Endothelial cell of umbilical vein (primary cell): Measurements from ENCODE around the gene CUX1. TPM values are rescaled to one million over a fixed set of nuclear protein-coding genes. Genes with fewer than 3 reads are reported as not detected.

Source experiments
- BruUV-seq: library from RNA; stranded (reverse); fragments of 400-500 nt; replicated peaks from 2 replicates; lab custom pipeline; 2021; lab: Mats Ljungman, UMichigan
- CTCF ChIA-PET: fragments of 300-600, 350-600 bp; sonication (Branson Sonifier 250); formaldehyde crosslinking; loops from one replicate; lab custom pipeline; 2021; ENCODE audit warnings: antibody characterized with exemption, inconsistent platforms; lab: Charles Lee
- POLR2A ChIA-PET: fragments of 300-600, 350-600 bp; sonication (Branson Sonifier 250); formaldehyde crosslinking; loops from one replicate; lab custom pipeline; 2021; ENCODE audit warnings: antibody characterized with exemption, inconsistent platforms; lab: Charles Lee
- DNase-seq: peaks from one replicate; pipeline ENCODE4 v3.0.0-alpha.2; 2011; ENCODE audit warnings: low read depth, low spot score
- FAIRE-seq: peaks from 2 replicates; lab custom pipeline; 2011; peaks lifted over from hg19 to GRCh38; lab: Jason Lieb, UNC
- H2AFZ ChIP-seq: 2 replicates; pipeline ENCODE4 v1.6.0; 2012; ENCODE audit warnings: low read depth, low read length, control low read depth, inconsistent platforms
- H3K27ac ChIP-seq: 2 replicates; pipeline ENCODE4 v1.5.1; 2011; ENCODE audit warnings: low read depth, mild to moderate bottlenecking, control low read depth, low read length, moderate library complexity; ENCODE audit not compliant: insufficient read depth
- H3K27me3 ChIP-seq, 2 experiments: 2 replicates each; pipeline versions ENCODE4 v1.6.0 to v1.6.1; 2011; ENCODE audit warnings: low read length in 2 of 2, mixed read lengths in 1 of 2; ENCODE audit not compliant: control insufficient read depth in 2 of 2, insufficient read depth in 2 of 2
- H3K36me3 ChIP-seq, 2 experiments: 2 replicates in 1 of 2; 3 replicates in 1 of 2; pipeline ENCODE4 v1.5.1; 2011; ENCODE audit warnings: low read length in 2 of 2, mild to moderate bottlenecking in 1 of 2, moderate library complexity in 1 of 2; ENCODE audit not compliant: control insufficient read depth in 2 of 2, insufficient read depth in 2 of 2; ENCODE audit errors: extremely low read depth in 1 of 2
- H3K4me1 ChIP-seq: 3 replicates; pipeline ENCODE4 v1.5.1; 2011; ENCODE audit warnings: mild to moderate bottlenecking, low read length; ENCODE audit not compliant: control insufficient read depth, insufficient read depth; ENCODE audit errors: extremely low read depth
- H3K4me2 ChIP-seq: 2 replicates; pipeline ENCODE4 v1.6.1; 2011; ENCODE audit warnings: low read length, control low read depth, mixed read lengths; ENCODE audit not compliant: insufficient read depth
- H3K4me3 ChIP-seq, 3 experiments: fragments of 200-600 bp in 1 of 3; sonication (generic), shearing (Covaris generic) in 1 of 3; replicated peaks in 1 of 3; 2 replicates each; pipeline ENCODE4 v1.5.1; 2011 to 2016; ENCODE audit warnings: control low read depth in 3 of 3, low read length in 3 of 3, mild to moderate bottlenecking in 2 of 3, inconsistent platforms in 1 of 3, low read depth in 1 of 3, moderate library complexity in 1 of 3; ENCODE audit not compliant: insufficient read depth in 1 of 3
- H3K79me2 ChIP-seq: 2 replicates; pipeline ENCODE4 v1.6.0; 2012; ENCODE audit warnings: low read length, inconsistent platforms; ENCODE audit not compliant: control insufficient read depth, insufficient read depth
- H3K9ac ChIP-seq: replicated peaks from 2 replicates; pipeline ENCODE3; 2011; ENCODE audit warnings: low read length, control low read depth; ENCODE audit not compliant: insufficient read depth; ENCODE audit errors: extremely low read depth
- H3K9me1 ChIP-seq: replicated peaks from 3 replicates; pipeline ENCODE4 v1.6.0; 2011; ENCODE audit warnings: mild to moderate bottlenecking, low read length; ENCODE audit not compliant: control insufficient read depth, insufficient read depth; ENCODE audit errors: extremely low read depth
- H3K9me3 ChIP-seq: replicated peaks from 2 replicates; pipeline ENCODE4 v1.5.1; 2012; ENCODE audit warnings: low read length, inconsistent platforms; ENCODE audit not compliant: control insufficient read depth, insufficient read depth
- H4K20me1 ChIP-seq: replicated peaks from 2 replicates; pipeline ENCODE3; 2011; ENCODE audit warnings: mild to moderate bottlenecking, low read length; ENCODE audit not compliant: control insufficient read depth, insufficient read depth; ENCODE audit errors: extremely low read depth
- CTCF ChIP-seq, 2 donors: IDR thresholded peaks; 1 replicate in 1 of 2; 2 replicates in 1 of 2; pipeline ENCODE4 v1.5.1; 2011; ENCODE audit warnings: low read length in 2 of 2, mild to moderate bottlenecking in 2 of 2, moderate library complexity in 2 of 2, control low read depth in 1 of 2, inconsistent platforms in 1 of 2, low read depth in 1 of 2; ENCODE audit not compliant: insufficient read depth in 1 of 2; ENCODE audit errors: extremely low read depth in 1 of 2
- EZH2 ChIP-seq: IDR thresholded peaks from 2 replicates; pipeline ENCODE4 v1.6.1; 2012; ENCODE audit warnings: borderline replicate concordance, low read depth, mild to moderate bottlenecking, moderate library complexity, low read length, inconsistent platforms; ENCODE audit not compliant: severe bottlenecking
- FOS ChIP-seq: IDR thresholded peaks from 2 replicates; pipeline ENCODE4 v1.6.1; 2011; ENCODE audit warnings: mild to moderate bottlenecking, low read length, moderate library complexity, borderline replicate concordance; ENCODE audit not compliant: insufficient read depth
- GATA2 ChIP-seq: IDR thresholded peaks from 2 replicates; pipeline ENCODE4 v1.7.0; 2011; ENCODE audit warnings: low read depth, mild to moderate bottlenecking, moderate library complexity, mixed read lengths, low read length; ENCODE audit not compliant: insufficient read length, insufficient read depth
- JUN ChIP-seq: IDR thresholded peaks from 2 replicates; pipeline ENCODE4 v1.6.1; 2011; ENCODE audit warnings: borderline replicate concordance, low read depth; ENCODE audit not compliant: insufficient read length, insufficient read depth
- MAX ChIP-seq: IDR thresholded peaks from 2 replicates; pipeline ENCODE4 v1.6.1; 2011; ENCODE audit not compliant: insufficient read depth, insufficient read length
- MYC ChIP-seq: IDR thresholded peaks from one replicate; pipeline ENCODE4 v1.6.1; 2011; ENCODE audit warnings: mild to moderate bottlenecking, low read depth, low read length
- POLR2A ChIP-seq: IDR thresholded peaks from 2 replicates; pipeline ENCODE4 v1.6.1; 2012; ENCODE audit warnings: low read depth, mild to moderate bottlenecking, control low read depth, low read length
- POLR2AphosphoS5 ChIP-seq: IDR thresholded peaks from 2 replicates; pipeline ENCODE4 v1.6.1; 2012; ENCODE audit warnings: low read depth, mild to moderate bottlenecking, control low read depth, low read length, moderate library complexity; ENCODE audit not compliant: insufficient read depth
- dilution Hi-C: fragments of 300-500 bp; cut with MboI; formaldehyde crosslinking; loops from one replicate; pipeline ENCODE4 v1.15.0; 2019; ENCODE audit warnings: low sequenced_read_pairs; ENCODE audit not compliant: extremely low pct_ligation_motif_present
- intact Hi-C: fragments of 100-400 bp; cut with micrococcal nuclease; formaldehyde crosslinking; loops from one replicate; pipeline ENCODE4 v1.10.0; 2022
- polyA plus RNA-seq, 4 experiments: library from polyadenylated mRNA; depleted of rRNA in 3 of 4; stranded (reverse) in 3 of 4; unstranded in 1 of 4; fragments of >200 nt; gene quantifications; 2 replicates each; pipeline versions ENCODE4 v1.2.1 to v1.2.3, GENCODE V29; 2011 to 2012; ENCODE audit warnings: missing spikeins in 1 of 4
- total RNA-seq: library from RNA; stranded (reverse); gene quantifications from 2 replicates; pipeline ENCODE4 v1.2.3, GENCODE V29; 2021

Gene CUX1
- total and polyA plus RNA-seq, 2 donors (not counting 3 experiments of a cell fraction or from before 2014, with no cell fraction given), result 13.8 to 49.8 TPM

DNA sequence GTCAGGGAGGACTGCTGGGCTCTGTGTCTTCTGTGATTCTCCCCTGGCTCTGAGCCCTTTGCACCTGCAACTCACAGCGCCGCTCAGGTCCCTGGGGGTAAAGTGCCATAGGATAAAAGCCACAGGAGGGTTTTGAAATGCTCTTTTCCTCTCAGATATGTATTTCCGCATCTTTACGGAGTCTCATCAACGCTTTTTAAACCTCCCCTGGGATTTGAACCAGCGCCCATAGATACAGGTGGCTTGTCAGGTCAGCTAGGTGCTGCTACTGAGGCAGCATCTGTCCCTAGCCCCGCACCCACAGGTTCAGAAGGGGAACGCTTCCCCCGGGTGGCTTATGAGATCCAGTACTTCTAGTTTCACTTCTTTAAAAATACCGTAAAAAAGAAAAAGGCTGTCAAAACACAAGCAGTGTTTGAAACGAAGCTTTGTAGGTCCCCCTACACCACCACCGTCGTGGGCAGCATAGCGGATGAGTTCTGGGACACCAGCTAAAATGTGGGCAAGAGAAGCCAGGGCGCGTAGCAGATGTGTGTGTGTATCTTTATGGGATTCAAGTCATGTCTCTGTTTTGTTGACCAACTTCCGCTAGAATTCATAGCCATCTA is 173.5 kb downstream of the CUX1 start:
- no peak overlapping the region for H3K27ac ChIP-seq
- H2AFZ ChIP-seq, result no peak overlapping the region
- no peak for TF ChIP-seq FOS
- no peak for TF ChIP-seq EZH2
- no peak for TF ChIP-seq JUN
- TF ChIP-seq MAX, result no peak
- TF ChIP-seq MYC, result no peak
- no peak for TF ChIP-seq POLR2AphosphoS5
- no peak for TF ChIP-seq CTCF (IDR thresholded peaks at IDR 0.05; ENCODE audit: extremely low read depth in 1 of 2, insufficient read depth in 1 of 2, low read depth in 1 of 2, low read length in 2 of 2)
- no peak for TF ChIP-seq GATA2
- no peak for TF ChIP-seq POLR2A
- DNase-seq (no peak), FAIRE-seq (no peak)
- intact Hi-C loops (no loop called here), dilution Hi-C loops (no loop called here)
- H3K4me3 ChIP-seq, result no peak overlapping the region
- H3K4me1 ChIP-seq, result no peaks in the 10 kb centered on the region
- no peaks in the 10 kb centered on the region for H3K9me3 ChIP-seq
- H3K79me2 ChIP-seq, result no peaks in the 10 kb centered on the region
- no peak overlapping the region for H3K9ac ChIP-seq
- no peak overlapping the region for H3K4me2 ChIP-seq
- CTCF ChIA-PET, result no interaction called here
- no peaks in the 10 kb centered on the region for H3K9me1 ChIP-seq
- H3K27me3 ChIP-seq, result no peaks in the 10 kb centered on the region
- no TSS peak for BruUV-seq
- POLR2A ChIA-PET, result no interaction called here
- no peaks in the 10 kb centered on the region for H3K36me3 ChIP-seq
- no peaks in the 10 kb centered on the region for H4K20me1 ChIP-seq
